CD4-positive, alpha-beta T cell treated with Interleukin-15 for 1 hour (primary cell): Measurements from ENCODE around the gene BRIP1.
"Not testable (repeated sequence)": the region's sequence is repeated elsewhere in the genome, so short reads cannot be mapped to it uniquely, and the experiment has no call there.

ENCODE experiments used
- DNase-seq: peaks from one replicate; pipeline ENCODE4 v3.0.0-alpha.2; 2020

Gene BRIP1

DNA sequence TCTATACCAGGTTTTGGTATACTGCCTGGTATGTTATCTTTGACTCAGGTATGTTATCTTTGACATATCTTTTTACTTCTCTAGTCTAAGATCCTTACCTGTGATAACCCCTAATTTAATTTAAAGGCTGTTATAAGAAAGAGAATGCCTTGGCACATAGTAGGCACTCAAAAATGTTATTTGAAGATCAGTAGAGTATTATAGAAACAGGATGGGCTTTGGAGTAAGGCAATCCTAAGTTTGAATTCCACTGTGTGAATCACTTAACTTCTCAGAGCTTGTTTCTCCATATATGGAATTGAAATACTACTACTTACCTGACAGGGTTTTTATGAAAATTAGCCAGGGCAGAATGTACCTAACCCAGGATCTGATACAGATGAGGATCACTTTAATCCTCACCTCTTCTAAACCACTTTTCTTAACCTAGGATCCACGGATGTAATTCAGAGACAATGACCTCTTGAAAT is 1.2 kb downstream of the BRIP1 start:
- DNase-seq: no peak

DNA sequence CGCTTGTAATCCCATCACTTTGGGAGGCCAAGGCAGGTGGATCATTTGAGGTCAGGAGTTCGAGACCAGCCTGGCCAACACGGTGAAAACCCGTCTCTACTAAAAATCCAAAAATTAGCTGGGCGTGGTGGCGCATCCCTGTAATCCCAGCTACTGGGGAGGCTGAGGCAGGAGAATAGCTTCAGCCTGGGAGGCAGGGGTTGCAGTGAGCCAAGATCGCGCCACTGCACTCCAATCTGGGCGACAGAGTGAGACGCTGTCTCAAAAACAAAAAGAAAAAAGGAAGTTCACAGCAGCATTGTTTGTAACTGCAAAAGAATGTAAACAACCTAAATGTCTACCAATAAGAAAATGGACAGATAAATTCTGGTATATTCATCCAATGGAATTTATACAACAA is 2.9 kb downstream of the BRIP1 start:
- not testable (repeated sequence) for DNase-seq

DNA sequence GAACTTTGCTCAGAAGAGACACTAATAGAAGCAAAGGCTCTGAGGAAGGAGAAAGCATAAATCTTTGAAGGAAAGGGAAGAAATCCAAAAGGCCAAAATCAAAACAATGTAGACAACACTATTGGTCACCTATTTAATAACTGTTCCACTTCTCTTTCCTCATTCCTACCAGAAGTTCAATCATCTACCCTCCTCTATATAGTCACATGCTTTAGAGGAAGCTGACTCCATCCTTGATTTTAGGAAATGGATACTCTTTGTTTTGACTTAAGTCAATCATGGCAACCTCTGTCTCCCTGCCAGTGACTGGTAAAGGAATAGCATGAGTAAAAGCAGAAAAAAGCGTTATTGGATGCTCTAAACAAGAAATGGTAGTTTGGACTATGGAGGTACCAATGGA is 7.3 kb downstream of the BRIP1 start:
- no peak for DNase-seq

DNA sequence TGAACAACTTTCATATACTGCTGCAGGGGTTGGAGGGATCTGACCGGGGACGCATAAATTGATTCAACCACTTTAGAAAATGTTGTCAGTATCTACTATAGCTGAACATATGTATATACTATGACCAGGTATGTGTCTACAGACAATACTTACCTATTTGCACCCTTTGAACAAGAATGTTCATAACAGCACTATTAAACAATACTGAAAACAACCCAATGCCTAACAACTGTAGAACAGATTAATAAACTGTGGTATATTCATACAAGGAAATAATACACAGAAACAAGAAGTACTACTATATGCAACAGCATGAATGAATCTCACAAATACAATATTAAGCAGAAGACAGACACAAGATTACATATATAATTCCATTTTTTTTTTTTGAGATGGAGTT is 10.5 kb downstream of the BRIP1 start:
- DNase-seq: no peak

DNA sequence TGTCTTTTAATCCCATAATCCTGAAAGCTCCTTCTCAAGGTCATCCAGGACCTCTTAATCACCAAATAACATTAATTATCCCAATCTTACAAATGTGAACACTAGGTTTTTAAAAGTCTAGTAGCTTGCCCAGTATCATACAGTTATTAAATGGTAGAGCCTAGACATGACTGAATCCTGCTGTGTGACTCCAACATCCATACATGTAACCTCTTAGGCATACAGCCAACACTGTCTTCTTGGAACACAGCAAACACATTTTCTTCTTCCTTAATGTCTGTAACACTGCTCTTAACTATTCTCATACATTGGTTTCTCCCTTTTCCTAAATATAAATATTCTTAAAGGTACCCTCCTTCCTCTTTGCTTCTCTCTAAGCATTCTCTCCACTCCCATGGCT is 13.7 kb downstream of the BRIP1 start:
- no peak for DNase-seq

DNA sequence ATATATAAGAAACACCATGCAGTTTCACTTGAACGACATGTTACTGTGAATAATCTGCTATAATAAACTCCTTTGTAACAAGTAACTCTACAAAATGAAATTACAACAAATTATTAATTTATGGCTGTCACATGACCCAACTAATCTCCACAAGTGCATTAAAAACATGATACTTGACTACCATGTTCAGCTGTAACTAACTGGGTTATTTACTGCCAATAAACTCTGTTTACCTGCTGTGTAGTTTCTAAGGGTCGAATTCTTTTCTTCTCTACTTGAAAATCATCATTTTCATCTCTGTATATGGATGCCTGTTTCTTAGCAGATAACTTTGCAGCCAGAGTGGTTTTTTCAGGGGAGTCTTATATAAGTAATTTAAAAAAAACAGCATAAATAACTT is 14.4 kb downstream of the BRIP1 start:
- no peak for DNase-seq

DNA sequence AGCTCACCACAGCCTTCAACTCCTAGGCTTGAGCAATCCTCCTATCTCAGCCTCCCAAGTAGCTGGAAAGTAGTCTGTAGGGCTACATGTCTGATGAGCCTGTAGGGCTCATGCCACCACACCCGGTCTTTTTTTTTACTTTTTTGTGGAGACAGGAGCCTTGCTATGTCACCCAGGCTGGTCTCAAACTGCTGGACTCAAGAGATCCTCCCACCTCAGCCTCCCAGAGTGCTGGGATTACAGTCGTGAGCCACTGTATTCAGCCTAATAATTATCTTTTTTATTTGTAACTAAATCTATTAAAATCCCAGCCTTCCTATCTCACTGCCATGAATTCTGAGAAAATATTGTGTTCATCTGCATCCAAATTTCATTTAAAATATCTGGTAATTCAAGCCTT is 15.1 kb downstream of the BRIP1 start:
- DNase-seq: no peak

DNA sequence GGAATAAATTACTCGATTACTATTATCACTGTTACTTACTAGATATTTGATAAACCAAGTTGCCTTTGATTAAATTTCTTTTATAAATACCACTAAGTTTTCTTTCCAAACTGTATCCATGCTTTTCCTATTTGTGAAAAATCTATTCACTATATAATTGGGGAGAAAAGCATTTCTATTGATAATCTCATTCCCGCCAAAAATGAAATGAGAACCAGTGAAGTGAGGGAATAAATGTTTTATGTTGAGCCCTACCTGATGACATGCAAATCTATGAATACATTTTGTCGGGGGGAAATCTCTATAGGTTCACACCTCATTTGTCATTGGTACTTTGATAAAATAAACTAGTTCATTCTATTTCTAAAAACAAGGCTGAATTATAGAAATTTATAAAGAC is 15.7 kb downstream of the BRIP1 start:
- no peak for DNase-seq

DNA sequence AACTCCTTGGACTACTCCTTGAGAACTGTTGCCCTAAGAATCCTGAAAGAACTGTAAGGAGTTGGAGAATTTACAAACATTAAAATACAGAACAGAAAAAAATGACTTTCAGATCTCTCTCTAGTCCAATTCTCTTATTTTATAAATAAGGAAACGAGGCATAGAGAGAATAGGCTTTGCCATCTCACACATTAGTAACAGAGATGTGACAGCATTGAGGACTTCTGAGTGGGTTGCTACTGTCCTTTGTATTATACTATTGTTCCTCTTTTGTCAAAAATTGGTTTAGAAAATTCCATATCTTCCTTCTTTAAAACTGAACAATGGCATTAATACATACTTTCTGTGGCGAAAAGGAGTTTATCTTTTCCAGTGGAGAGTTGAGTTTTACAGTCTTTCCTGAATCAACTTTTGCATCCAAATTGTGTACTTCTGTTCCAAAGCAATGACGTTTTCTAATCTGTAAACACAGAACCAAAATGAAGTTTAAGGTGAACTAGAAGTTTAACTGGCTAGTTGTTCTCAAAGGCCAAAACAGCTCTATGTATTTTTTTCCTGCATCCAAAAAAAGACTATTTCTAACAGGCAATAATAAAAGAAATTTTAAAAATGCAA is 16.5 kb downstream of the BRIP1 start:
- no peak for DNase-seq

DNA sequence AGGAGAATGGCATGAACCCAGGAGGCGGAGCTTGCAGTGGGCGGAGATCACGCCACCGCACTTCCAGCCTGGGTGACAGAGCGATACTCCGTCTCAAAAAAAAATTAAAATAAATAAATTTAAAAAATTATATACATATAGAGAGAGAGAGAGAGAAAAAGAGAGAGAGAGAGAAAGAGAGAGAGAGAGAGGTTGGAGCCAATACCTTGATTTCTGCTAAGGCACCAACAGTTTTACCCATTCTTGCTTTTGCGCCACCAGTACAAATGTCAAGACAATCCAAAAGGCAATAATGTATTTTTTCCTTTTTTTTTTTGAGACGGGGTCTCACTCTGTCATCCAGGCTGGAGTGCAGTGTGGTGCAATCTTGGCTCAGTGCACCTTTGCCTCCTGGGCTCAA is 17.2 kb downstream of the BRIP1 start:
- DNase-seq: no peak

DNA sequence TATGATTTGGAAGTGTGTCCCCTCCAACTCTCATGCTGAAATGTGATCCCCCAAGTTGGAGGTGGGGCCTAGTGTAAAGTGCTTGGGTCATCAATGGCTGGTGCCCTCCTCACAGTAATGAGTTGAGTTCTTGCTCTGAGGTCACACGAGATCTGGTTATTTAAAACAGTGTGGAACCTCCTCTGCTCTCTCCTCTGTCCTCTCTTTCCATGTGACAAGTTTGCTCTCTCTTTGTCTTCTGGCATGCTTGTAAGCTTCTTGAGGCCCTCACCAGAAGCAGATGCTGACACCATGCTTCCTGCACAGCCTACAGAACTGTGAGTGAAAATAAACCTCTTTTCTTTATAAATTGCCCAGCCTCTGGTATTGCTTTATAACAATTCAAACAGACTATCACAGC is 19.9 kb downstream of the BRIP1 start:
- no peak for DNase-seq

DNA sequence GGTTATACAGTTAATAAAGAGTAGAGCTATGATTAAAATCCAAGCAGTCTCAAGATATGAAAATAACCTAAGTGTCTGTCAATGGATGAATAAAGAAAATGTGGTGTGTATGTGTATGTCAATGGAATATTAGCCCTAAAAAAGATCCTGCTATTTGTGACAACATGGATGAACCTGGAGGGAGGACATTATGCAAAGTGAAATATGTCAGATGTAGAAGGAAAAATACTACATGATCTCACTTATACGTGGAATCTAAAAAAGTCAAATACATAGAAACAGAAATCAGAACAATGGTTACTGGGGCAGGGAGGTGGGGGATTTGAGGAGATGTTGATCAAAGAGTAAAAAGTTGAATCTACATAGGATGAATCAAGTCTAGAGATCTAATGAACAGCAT is 20.4 kb downstream of the BRIP1 start:
- no peak for DNase-seq

DNA sequence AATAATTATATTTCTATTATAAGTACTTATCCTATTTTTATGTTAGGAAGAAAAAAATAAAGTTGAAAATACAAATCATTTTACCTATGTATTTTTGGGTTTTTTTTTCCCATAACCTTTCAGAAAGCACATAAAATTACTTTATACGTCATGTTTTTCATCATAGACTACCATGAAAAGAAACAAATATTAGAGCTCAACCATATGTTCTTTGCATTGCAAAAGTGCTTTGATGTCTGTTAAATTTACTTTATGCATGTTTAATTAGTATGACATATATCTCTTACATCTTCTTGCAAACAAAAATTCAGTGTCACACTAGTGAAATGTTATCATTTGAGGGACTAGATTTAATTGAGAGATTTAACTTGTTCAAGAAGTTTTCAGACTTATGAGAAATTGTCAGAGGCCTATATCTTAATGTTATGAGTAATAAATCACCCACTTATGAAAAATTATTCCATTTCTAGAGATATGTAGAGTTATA is 24.0 kb downstream of the BRIP1 start:
- no peak for DNase-seq

DNA sequence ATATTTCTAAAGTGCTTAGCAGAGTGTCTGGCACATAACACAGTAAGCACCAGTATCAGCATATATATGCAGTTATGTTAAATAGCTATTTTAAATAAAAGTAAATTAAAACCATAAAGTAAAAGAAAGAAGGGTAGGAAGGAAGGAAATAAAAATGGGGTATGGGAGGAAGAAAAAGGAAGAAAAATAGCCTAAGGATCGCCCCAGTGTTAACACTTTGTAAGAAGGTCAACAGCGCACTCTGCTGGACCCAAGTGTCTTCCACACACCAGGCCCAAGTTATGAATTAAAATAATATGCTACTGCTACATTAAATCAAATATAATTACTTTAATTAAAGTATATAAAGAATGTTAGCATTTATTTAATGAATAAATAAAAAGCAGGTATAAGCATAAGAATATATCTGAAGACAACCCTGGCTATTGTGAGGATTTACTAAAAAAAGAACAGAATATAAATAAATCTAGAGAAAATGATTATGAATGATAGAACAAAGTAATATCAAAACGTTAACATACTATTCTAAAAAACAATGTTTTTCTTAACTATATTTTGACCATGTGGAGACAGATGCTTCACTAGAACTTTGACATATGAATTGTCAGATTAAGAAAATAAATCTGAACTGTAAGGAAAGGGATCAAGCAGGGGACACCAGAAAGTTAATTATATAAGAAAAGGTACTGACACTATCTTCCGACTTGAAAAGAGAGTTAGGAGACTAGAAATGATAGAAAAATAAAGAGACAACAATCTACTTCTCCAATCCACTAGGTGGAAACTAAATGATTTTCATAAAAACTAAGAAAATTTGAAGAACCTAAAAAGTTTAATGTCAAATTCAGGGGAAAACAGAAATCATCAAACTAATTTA is 25.9 kb downstream of the BRIP1 start:
- peak; percentile 38 for DNase-seq

DNA sequence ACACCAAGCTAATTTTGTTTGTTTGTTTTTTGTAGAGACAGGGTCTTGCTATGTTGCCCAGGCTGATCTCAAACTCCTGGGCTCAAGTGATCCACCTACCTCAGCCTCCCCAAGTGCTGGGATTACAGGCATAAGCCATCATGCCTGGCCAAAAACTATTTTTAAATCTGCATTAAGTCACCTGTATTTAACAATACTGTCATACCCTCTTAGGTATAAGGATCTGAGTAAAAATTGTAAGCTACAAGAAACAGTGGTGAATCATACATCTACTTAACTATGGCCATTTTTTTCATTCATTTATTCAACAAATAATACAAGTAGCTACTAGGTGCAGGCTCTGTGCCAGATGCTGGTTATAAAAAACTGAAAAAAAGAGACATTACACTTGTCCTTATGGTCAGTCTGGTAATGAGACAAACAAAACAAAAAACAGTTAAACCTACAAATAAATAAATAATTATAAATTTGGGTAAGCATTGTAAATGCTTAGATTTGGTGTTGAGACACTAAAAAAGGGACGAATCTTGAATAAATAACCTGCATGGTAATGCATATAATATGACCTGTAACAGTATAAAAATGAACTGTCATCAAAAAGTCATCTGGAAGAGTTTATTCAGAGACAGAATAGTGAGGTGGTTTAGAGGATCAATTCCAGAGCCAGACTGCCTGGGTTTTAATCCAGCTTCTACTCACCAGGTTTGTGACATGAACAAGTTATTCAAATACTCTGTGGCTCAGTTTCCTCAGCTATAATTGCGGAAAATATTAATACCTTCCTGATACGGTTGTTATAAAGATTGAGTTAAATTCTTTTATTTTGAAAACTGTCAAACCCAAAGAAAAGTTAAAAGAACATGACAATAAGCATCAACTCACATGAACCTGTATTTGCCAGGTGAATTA is 26.8 kb downstream of the BRIP1 start:
- no peak for DNase-seq

DNA sequence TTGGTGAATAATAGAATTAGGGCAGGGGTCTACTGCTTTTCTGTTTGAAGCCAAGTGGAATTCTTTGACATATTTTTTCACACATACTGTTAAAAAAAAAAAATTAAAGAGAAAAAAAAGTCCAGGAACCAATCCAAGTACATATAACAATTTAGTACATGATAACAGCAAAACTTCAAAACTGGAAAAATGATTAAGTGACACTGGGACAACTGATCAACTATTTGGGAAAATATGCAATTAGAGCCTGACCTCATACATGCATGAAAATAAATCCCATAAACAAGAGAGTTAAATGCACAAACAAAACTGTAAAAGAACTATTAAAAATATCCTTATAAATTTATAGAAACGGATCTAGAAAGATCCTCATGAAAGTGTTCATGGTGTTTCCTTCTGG is 27.7 kb downstream of the BRIP1 start:
- DNase-seq: no peak

DNA sequence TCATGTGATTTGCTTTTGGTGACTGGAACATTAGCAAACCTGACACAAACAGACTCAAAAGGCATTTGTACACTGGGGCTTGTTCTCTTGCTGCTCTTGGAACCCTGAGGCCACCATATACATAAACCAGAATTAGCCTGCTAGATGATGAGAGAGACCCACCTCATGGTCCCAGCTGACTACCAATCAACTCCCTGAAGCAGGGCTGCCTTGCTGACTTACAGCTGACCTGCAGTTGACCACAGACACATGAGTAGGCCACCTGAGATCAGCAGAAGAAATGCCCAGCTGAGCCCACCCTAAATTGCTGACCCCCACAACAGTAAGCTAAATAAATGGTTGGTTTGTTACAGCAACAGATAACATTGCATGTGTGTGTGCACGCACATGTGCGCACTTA is 28.7 kb downstream of the BRIP1 start:
- DNase-seq: no peak

DNA sequence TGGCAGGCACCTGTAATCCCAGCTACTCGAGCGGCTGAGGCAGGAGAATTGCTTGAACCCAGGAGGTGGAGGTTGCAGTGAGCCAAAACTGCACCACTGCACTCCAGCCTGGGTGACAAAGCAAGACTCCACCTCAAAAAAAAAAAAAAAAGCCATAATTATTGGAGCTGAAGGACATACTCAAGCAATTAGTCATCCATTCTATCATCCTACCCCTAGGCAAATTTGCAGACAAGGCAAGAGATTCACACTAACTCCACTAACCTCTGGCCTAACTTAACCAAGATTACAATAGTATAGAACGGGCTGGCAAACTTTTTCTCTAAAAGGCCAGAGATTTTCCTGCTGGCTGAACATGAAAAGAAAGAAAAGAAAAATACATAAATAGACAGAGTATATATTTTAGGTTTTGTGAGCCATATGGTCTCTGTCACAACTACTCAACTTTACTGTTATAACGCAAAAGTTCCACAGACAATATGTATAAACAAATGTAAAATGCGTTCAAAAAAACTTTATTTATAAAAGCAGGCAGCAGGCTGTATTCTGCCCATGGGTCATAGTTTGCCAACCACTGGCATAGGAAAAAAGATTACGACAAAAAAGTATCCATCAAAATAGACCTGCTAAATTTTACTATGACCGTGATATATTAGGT is 29.7 kb downstream of the BRIP1 start:
- DNase-seq: no peak

DNA sequence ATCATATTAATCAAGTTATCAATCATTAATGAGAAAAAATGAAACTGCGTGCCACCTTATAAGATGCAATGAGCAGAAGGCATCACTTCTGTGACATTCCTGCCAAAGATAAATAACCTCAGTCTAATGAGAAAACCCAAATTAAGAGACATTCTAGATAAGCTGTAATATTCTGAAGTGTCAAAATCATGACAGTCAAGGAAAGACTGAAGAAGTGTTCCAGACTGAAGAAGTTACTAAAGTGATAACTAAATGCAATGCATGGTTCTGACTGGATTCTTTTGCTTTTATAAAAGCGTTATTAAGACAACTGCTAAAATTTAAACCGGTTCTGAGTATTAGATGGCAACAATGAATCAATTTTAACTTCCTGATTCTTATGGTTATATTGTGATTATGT is 30.9 kb downstream of the BRIP1 start:
- no peak for DNase-seq

DNA sequence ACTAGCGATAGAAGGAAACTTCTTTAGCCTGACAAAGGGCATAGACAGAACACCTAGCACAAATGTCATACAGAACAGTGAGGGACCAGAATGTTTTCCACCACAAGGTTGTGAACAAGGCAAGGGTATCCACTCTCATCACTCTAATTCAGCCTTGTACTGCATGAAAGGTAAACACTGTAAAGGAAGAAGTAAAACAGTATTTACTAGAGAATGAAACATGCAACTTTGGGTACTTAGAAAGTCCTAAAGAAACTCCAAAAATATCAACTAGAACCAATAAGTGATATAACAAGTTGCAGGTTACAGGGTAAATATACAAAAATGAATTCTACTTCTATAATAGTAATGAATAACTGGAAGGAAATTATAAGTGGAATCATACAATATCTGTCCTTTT is 32.2 kb downstream of the BRIP1 start:
- no peak for DNase-seq

DNA sequence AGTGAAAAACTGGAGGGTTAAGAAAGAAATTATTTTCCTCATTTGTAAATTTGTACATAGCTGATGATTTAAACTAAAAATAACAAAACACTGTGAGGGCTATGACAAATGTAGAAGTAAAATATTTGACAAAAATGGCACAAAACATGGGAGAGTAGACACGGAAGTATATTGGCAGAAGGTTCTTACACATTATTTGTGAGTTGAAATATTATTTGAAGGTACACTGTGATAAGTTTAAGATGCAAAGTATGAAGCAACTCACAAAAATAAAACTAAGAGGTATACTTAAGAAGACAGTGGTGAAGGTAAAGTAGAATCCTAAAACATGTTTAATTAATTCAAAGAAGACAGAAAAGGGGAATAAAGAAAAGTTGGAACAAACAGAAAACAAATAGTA is 34.6 kb downstream of the BRIP1 start:
- no peak for DNase-seq

DNA sequence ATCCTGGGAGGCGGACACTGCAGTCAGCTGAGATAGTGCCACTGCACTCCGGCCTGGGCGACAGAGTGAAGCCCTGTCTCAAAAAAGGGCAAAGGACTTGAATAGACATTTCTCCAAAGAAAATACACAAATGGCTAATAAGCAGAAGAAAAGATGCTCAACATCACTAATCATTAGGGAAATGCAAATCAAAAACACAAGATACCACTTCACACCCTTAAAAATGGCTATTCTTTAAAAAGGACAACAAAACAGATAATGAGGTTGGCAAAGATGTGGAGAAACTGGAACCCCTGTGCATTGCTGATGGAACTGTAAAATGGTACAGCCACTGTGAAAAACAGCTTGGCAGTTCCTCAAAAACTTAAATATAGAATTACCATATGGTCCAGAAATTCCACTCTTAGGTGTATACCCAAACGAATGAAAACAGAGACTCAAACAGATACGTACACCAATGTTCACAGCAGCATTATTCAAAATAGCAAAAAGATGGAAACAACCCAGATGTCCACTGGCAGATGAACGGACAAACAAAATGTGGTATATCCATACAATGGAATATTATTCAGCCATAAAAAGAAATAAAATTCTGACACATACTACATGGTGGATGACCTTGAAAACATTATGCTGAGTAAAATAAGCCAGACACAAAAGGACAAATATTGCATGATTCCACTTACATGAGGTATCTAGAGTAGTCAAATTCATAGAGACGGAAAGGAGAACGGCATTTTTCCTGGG is 35.5 kb downstream of the BRIP1 start:
- no peak for DNase-seq
